GM23248 (cell line): ENCODE results near the gene MAPK4. TPM values are rescaled to one million over a fixed set of nuclear protein-coding genes. Genes with fewer than 3 reads are reported as not detected.
A peak's percentile ranks its signal among the peaks of the same experiment; 100 is the strongest.
"Not testable (repeated sequence)": the region's sequence is repeated elsewhere in the genome, so short reads cannot be mapped to it uniquely, and the experiment has no call there.

ENCODE experiments used
- DNase-seq: peaks from one replicate; pipeline ENCODE4 v3.0.0-alpha.2; 2015
- H2AFZ ChIP-seq: fragments of 200-600 bp; sonication (generic); 2 replicates; pipeline ENCODE4 v1.6.1; 2016; ENCODE audit warnings: antibody characterized with exemption
- H3F3A ChIP-seq: fragments of 200-600 bp; sonication (generic); 2 replicates; pipeline ENCODE4 v1.6.1; 2016; ENCODE audit warnings: mild to moderate bottlenecking, antibody characterized with exemption, mixed run types; ENCODE audit not compliant: insufficient read depth
- H3K27ac ChIP-seq: fragments of 200-600 bp; sonication (generic); 2 replicates; pipeline ENCODE4 v1.5.1; 2016; ENCODE audit warnings: mild to moderate bottlenecking
- H3K27me3 ChIP-seq: fragments of 200-600 bp; sonication (generic); replicated peaks from 2 replicates; pipeline ENCODE4 v1.6.1; 2016; ENCODE audit warnings: mild to moderate bottlenecking; ENCODE audit not compliant: insufficient read depth
- H3K36me3 ChIP-seq: fragments of 200-600 bp; sonication (generic); 2 replicates; pipeline ENCODE4 v1.6.1; 2016; ENCODE audit warnings: low read depth, mild to moderate bottlenecking
- H3K4me1 ChIP-seq: fragments of 200-600 bp; sonication (generic); 2 replicates; pipeline ENCODE4 v1.6.1; 2016; ENCODE audit warnings: mild to moderate bottlenecking; ENCODE audit not compliant: insufficient read depth
- H3K4me2 ChIP-seq: fragments of 200-600 bp; sonication (generic); one replicate; pipeline ENCODE4 v1.6.1; 2016; ENCODE audit warnings: mild to moderate bottlenecking; ENCODE audit not compliant: unreplicated experiment
- H3K4me3 ChIP-seq: fragments of 200-600 bp; sonication (generic); 2 replicates; pipeline ENCODE4 v1.5.1; 2016; ENCODE audit warnings: mild to moderate bottlenecking
- H3K79me2 ChIP-seq: fragments of 200-600 bp; sonication (generic); 2 replicates; pipeline ENCODE4 v1.6.1; 2016; ENCODE audit warnings: mild to moderate bottlenecking; ENCODE audit not compliant: insufficient read depth
- H3K9ac ChIP-seq: fragments of 200-600 bp; sonication (generic); 2 replicates; pipeline ENCODE4 v1.6.1; 2016; ENCODE audit warnings: mild to moderate bottlenecking
- H3K9me2 ChIP-seq: fragments of 200-600 bp; sonication (generic); 2 replicates; pipeline ENCODE4 v1.6.1; 2016; ENCODE audit warnings: mixed run types, mild to moderate bottlenecking, moderate library complexity; ENCODE audit not compliant: insufficient read depth
- H3K9me3 ChIP-seq: fragments of 200-600 bp; sonication (generic); one replicate; pipeline ENCODE4 v1.6.1; 2017; ENCODE audit warnings: low read depth
- H4K20me1 ChIP-seq: fragments of 200-600 bp; sonication (generic); 2 replicates; pipeline ENCODE4 v1.6.0; 2016; ENCODE audit not compliant: insufficient read depth
- EZH2 ChIP-seq: fragments of 200-600 bp; sonication (generic); IDR thresholded peaks from 2 replicates; pipeline ENCODE4 v1.6.1; 2018; ENCODE audit warnings: antibody characterized with exemption, mild to moderate bottlenecking; ENCODE audit not compliant: insufficient read depth, poor library complexity, severe bottlenecking
- EZH2phosphoT487 ChIP-seq: fragments of 200-600 bp; sonication (generic); IDR thresholded peaks from 2 replicates; pipeline ENCODE4 v1.6.1; 2018; ENCODE audit warnings: antibody characterized with exemption, moderate library complexity, mild to moderate bottlenecking, low read depth; ENCODE audit not compliant: insufficient read depth
- WGBS, 2 experiments: methylation state at CpG; one replicate each; pipeline ENCODE4 v1.1.6; 2015 to 2017; ENCODE audit warnings: low lambda C conversion rate in 2 of 2, low coverage in 1 of 2; ENCODE audit errors: missing lambda C conversion rate in 2 of 2; 5-methylcytosine and 5-hydroxymethylcytosine counted together
- in situ Hi-C: fragments of 300-500 bp; cut with MboI; formaldehyde crosslinking; loops from 2 replicates; pipeline ENCODE4 v1.15.0; 2020
- polyA plus RNA-seq: library from polyadenylated mRNA; unstranded; fragments of >200 nt; fragmentation: Nextera tagmentation; extraction: Ambion mirVana; gene quantifications from 2 replicates; pipeline ENCODE4 v1.2.1, GENCODE V29; 2016
- total RNA-seq: library from RNA; depleted of rRNA; stranded (reverse); fragments of >200 nt; shearing (Covaris generic); gene quantifications from 2 replicates; pipeline ENCODE4 v1.2.3, GENCODE V29; 2014

The MAPK4 gene
- total and polyA plus RNA-seq, 2 experiments from 2014 or later: 0.22 TPM; not detected in 1

- in situ Hi-C loops: no loop called here
- 6 to 11% methylated on average over 2 of the region's 2 CpGs for WGBS, 2 experiments
- Histone ChIP-seq H3K27ac (no peak overlapping the region), H3K36me3 (no peaks in the 10 kb centered on the region), H3K79me2 (no peaks in the 10 kb centered on the region), H3K9me3 (no peaks in the 10 kb centered on the region), H3K4me3 (no peak overlapping the region), H2AFZ (no peak overlapping the region), H3K27me3 (peaks cover 6% of the 10 kb centered on the region), H3K9ac (no peak overlapping the region), H3K4me1 (no peaks in the 10 kb centered on the region), H3K9me2 (no peaks in the 10 kb centered on the region), H3F3A (no peaks in the 10 kb centered on the region), H3K4me2 (no peak overlapping the region), H4K20me1 (no peaks in the 10 kb centered on the region)
- TF ChIP-seq EZH2: no peak
- TF ChIP-seq EZH2phosphoT487: no peak
- DNase-seq: no peak
Observed at GRCh38 chr18:50571606-50572005, 11.7 kb downstream of the MAPK4 start.

GRCh38 chr18:50573196-50573595 is 13.3 kb downstream of the MAPK4 start:
- H3K36me3 ChIP-seq, H3K27me3 ChIP-seq, H4K20me1 ChIP-seq, H3K4me1 ChIP-seq, H2AFZ ChIP-seq, H3K9me3 ChIP-seq, DNase-seq, H3K9me2 ChIP-seq, H3K27ac ChIP-seq, H3K4me2 ChIP-seq, H3K9ac ChIP-seq, H3K79me2 ChIP-seq, H3F3A ChIP-seq, in situ Hi-C loops, H3K4me3 ChIP-seq: not testable (repeated sequence)
- WGBS, 2 experiments: 34 to 39% methylated on average over 3 of the region's 3 CpGs

- Histone ChIP-seq H4K20me1 (no peaks in the 10 kb centered on the region), H3K4me3 (no peak overlapping the region), H3K4me2 (no peak overlapping the region), H2AFZ (no peak overlapping the region), H3K27ac (no peak overlapping the region), H3K27me3 (peaks cover 6% of the 10 kb centered on the region), H3K4me1 (no peaks in the 10 kb centered on the region), H3K36me3 (no peaks in the 10 kb centered on the region), H3K9me2 (no peaks in the 10 kb centered on the region), H3K9ac (no peak overlapping the region), H3K79me2 (no peaks in the 10 kb centered on the region), H3F3A (no peaks in the 10 kb centered on the region), H3K9me3 (no peaks in the 10 kb centered on the region)
- WGBS, 2 experiments: 54 to 55% methylated on average over 3 of the region's 3 CpGs
- TF ChIP-seq EZH2phosphoT487 (no peak), EZH2 (no peak)
- in situ Hi-C loops: no loop called here
- DNase-seq: peak; percentile 3
Observed at GRCh38 chr18:50573679-50574078, 13.8 kb downstream of the MAPK4 start.

DNA sequence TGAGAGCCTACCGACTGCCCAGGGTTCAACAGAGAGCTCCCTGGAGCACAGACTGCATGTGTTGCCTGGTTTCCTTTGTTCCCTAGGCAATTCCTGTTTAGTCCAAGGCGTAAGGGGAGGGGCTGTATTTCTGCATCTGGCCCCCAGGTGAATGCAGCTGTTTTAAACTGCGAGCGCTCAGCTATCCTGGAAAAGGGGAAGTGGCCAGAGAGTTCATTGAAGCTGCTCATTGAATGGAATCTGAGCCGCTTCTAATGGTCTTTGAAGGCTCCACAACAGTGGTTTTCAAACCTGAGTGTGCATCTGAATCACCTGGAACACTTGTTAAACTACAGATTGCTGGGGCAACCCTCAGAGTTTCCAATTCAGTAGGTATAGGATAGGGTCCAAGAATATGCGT is 18.1 kb downstream of the MAPK4 start:
- no peak for TF ChIP-seq EZH2
- TF ChIP-seq EZH2phosphoT487: no peak
- in situ Hi-C loops: no loop called here

GRCh38 chr18:50578651-50579050 is 18.8 kb downstream of the MAPK4 start:
- Histone ChIP-seq H3K4me2 (no peak overlapping the region), H3K79me2 (no peaks in the 10 kb centered on the region), H4K20me1 (no peaks in the 10 kb centered on the region), H3F3A (no peaks in the 10 kb centered on the region), H3K27ac (no peak overlapping the region), H3K36me3 (no peaks in the 10 kb centered on the region), H3K27me3 (peaks cover 4% of the 10 kb centered on the region; the same call in 1 of the 2 replicates), H3K9me3 (no peaks in the 10 kb centered on the region), H3K4me1 (no peaks in the 10 kb centered on the region), H3K9me2 (no peaks in the 10 kb centered on the region), H2AFZ (no peak overlapping the region), H3K9ac (no peak overlapping the region), H3K4me3 (no peak overlapping the region)
- WGBS, 2 experiments: 17 to 22% methylated on average over 3 of the region's 3 CpGs
- no peak for DNase-seq
- in situ Hi-C loops: no loop called here
- TF ChIP-seq EZH2phosphoT487: no peak
- TF ChIP-seq EZH2: no peak

More for the DNA sequence above, 18.1 kb downstream of the MAPK4 start:
- Histone ChIP-seq H2AFZ (no peak overlapping the region), H3K27ac (no peak overlapping the region), H3K9me3 (no peaks in the 10 kb centered on the region), H3F3A (no peaks in the 10 kb centered on the region), H3K9me2 (no peaks in the 10 kb centered on the region), H4K20me1 (no peaks in the 10 kb centered on the region), H3K4me3 (no peak overlapping the region), H3K27me3 (peaks cover 6% of the 10 kb centered on the region; the same call in 1 of the 2 replicates), H3K79me2 (no peaks in the 10 kb centered on the region), H3K4me2 (no peak overlapping the region), H3K9ac (no peak overlapping the region), H3K4me1 (no peaks in the 10 kb centered on the region), H3K36me3 (no peaks in the 10 kb centered on the region)
- DNase-seq: no peak
- WGBS, 2 experiments: 11 to 12% methylated on average over 6 of the region's 6 CpGs
